GM12891 (cell line): Measurements from ENCODE around the gene TMPRSS15.

Source experiments
- DNase-seq: peaks from one replicate; pipeline ENCODE4 v3.0.0; 2011; ENCODE audit warnings: low spot score; ENCODE audit not compliant: insufficient read length
- FAIRE-seq: peaks from 2 replicates; lab custom pipeline; 2011; peaks lifted over from hg19 to GRCh38; lab: Jason Lieb, UNC
- PAX5 ChIP-seq: IDR thresholded peaks from 2 replicates; pipeline ENCODE4 v1.6.1; 2011; ENCODE audit warnings: low read length, moderate library complexity, mild to moderate bottlenecking; ENCODE audit not compliant: insufficient read depth, severe bottlenecking
- POLR2A ChIP-seq: IDR thresholded peaks from 2 replicates; pipeline ENCODE4 v1.6.1; 2011; ENCODE audit warnings: low read depth, low read length, control low read depth
- POLR2AphosphoS5 ChIP-seq: IDR thresholded peaks from 2 replicates; pipeline ENCODE4 v1.6.1; 2011; ENCODE audit warnings: low read depth, low read length, control low read depth
- POU2F2 ChIP-seq: IDR thresholded peaks from 2 replicates; pipeline ENCODE4 v1.6.1; 2011; ENCODE audit warnings: low read depth, mild to moderate bottlenecking, control low read depth, low read length, moderate library complexity
- SPI1 ChIP-seq: IDR thresholded peaks from 2 replicates; pipeline ENCODE4 v1.6.1; 2011; ENCODE audit warnings: low read depth, low read length, control low read depth
- TAF1 ChIP-seq: IDR thresholded peaks from 2 replicates; pipeline ENCODE4 v1.6.1; 2011; ENCODE audit warnings: low read depth, low read length, control low read depth

The TMPRSS15 gene

GRCh38 chr21:18285379-18285778 is 118.2 kb downstream of the TMPRSS15 start:
- no peak for TF ChIP-seq POLR2A
- TF ChIP-seq TAF1, result no peak
- TF ChIP-seq PAX5, result no peak
- FAIRE-seq, result no peak
- DNase-seq, result no peak

- no peak for FAIRE-seq
- TF ChIP-seq POLR2A (no peak), POLR2AphosphoS5 (no peak), PAX5 (no peak), SPI1 (no peak), TAF1 (no peak), POU2F2 (no peak)
- no peak for DNase-seq
Measured at GRCh38 chr21:18275781-18276180, 127.8 kb downstream of the TMPRSS15 start.

DNA sequence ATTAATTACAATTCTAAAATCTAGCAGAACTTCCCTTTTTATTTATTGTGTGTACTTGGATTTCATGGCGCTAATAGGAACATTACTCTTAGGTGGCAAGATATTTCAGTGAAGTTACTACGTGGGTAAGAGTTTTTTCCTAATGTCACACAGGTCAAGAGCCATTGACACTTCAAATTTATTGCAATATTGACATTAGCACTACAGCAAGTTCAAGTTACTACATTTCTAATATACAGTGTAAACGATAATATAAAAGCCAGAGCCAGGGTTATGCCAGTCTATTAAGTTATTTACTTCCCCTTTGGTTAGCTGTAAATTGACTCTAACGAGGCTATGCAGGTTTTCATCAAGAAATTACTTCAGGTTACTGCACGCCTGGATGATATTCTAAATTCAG is 129.2 kb downstream of the TMPRSS15 start:
- TF ChIP-seq TAF1, result no peak
- TF ChIP-seq POLR2A, result no peak
- no peak for TF ChIP-seq PAX5
- no peak for TF ChIP-seq POLR2AphosphoS5
- no peak for TF ChIP-seq POU2F2
- TF ChIP-seq SPI1, result no peak
- DNase-seq (no peak), FAIRE-seq (no peak)

- no peak for DNase-seq
- no peak for FAIRE-seq
- TF ChIP-seq PAX5, result no peak
- TF ChIP-seq TAF1, result no peak
- no peak for TF ChIP-seq POU2F2
- no peak for TF ChIP-seq POLR2A
- TF ChIP-seq SPI1, result no peak
- TF ChIP-seq POLR2AphosphoS5, result no peak
Measured at GRCh38 chr21:18273400-18273799, 130.2 kb downstream of the TMPRSS15 start.

DNA sequence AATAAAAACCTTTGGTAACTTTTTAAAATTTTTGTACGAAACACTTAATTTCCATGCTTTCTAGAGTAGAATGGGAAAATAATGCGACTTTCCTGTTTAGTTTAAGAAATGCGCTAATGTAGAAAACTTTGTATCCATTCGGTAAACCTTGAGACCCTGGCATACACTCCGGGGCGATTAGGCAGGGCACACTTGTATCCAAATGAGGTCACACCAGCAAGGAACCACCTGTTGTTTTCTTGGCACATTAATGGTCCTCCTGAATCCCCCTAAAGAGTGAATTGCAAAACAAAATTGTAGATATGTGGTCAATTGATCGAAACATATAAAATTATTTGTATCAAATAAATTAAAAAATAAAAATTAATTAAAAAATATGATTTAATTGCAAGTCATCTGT is 133.7 kb downstream of the TMPRSS15 start:
- no peak for FAIRE-seq
- TF ChIP-seq POU2F2, result no peak
- no peak for TF ChIP-seq SPI1
- no peak for TF ChIP-seq POLR2AphosphoS5
- no peak for TF ChIP-seq PAX5
- TF ChIP-seq TAF1, result no peak
- TF ChIP-seq POLR2A, result no peak
- no peak for DNase-seq

DNA sequence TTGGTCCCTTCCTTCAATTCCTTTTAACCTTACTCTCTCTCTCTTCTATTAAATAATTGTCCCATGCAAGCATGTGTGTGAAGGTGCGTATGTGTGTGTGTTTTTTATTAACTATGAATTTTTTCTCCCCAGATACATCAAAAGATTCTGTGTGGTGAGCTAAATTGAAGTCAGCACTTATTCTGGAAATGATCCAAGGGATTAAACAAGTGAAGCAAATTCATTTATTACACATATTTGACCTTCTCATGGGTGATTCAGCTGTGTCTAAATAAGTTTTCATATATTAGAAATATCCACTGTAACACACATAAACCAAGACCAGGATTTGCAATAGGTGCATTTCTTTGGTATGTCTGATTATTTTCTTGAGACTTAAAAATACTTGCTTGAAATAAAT is 134.7 kb downstream of the TMPRSS15 start:
- TF ChIP-seq POU2F2 (no peak), PAX5 (no peak), TAF1 (no peak), SPI1 (no peak)
- DNase-seq (no peak), FAIRE-seq (no peak)

DNA sequence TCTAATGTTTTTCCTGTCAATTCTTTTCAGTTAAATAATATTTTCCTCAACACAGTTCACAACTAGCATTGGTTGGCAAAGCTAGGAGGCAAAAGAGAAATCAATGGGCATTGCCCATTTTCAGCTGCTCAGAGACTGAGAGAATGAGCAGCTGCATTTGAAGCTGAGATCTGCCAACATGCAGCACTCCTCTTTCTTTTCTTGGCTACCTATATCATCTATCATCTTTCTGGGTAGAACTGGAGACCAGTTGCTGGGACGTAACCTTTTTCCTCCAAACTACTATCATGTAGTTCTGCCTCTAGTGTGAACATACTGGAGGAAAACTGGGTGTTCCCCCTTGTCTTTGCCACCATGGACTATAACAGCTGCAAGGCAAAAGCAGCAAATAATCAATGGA is 136.1 kb downstream of the TMPRSS15 start:
- DNase-seq (no peak), FAIRE-seq (no peak)
- TF ChIP-seq TAF1 (no peak), SPI1 (no peak), POLR2A (no peak), PAX5 (no peak), POU2F2 (no peak), POLR2AphosphoS5 (no peak)

DNA sequence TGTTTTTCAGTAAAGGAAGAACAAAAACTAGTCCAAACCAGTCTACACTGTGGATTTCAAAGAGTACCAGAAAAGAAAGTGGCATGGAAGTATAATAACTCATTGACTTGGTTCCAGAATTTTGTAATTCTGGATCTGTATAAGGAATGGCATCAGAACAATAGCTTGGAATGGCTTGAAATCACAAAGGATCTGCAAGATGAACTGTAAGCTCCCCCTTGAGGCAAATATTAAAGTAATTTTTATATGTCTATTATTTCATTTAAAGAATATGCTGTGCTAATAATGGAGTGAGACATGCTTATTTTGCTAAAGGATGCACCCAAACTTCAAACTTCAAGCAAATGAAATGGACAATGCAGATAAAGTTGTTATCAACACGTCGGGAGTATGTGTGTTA is 137.6 kb downstream of the TMPRSS15 start:
- DNase-seq (no peak), FAIRE-seq (no peak)
- no peak for TF ChIP-seq POU2F2
- TF ChIP-seq PAX5, result no peak
- TF ChIP-seq SPI1, result no peak
- TF ChIP-seq POLR2A, result no peak
- no peak for TF ChIP-seq POLR2AphosphoS5
- no peak for TF ChIP-seq TAF1

- TF ChIP-seq TAF1 (no peak), POU2F2 (no peak), POLR2A (no peak), POLR2AphosphoS5 (no peak), SPI1 (no peak)
- no peak for FAIRE-seq
- no peak for DNase-seq
Measured at GRCh38 chr21:18253799-18254198, 149.8 kb downstream of the TMPRSS15 start.

GRCh38 chr21:18253221-18253620 is 150.4 kb downstream of the TMPRSS15 start:
- FAIRE-seq, result no peak
- TF ChIP-seq SPI1, result no peak
- no peak for TF ChIP-seq POLR2AphosphoS5
- TF ChIP-seq PAX5, result no peak
- no peak for TF ChIP-seq POLR2A
- TF ChIP-seq TAF1, result no peak
- no peak for TF ChIP-seq POU2F2

More at GRCh38 chr21:18253221-18253620, 150.4 kb downstream of the TMPRSS15 start:
- DNase-seq, result no peak
